Colonic mucosa (tissue), 4 donors: Measurements from ENCODE around the gene PLEKHM3. TPM values are rescaled to one million over a fixed set of nuclear protein-coding genes. Genes with fewer than 3 reads are reported as not detected.

Experiments
- DNase-seq: peaks from one replicate; pipeline ENCODE4 v3.0.0-alpha.2; 2020
- H3K27ac ChIP-seq: fragments of 200-600 bp; one replicate; pipeline ENCODE4 v1.8.0; 2021
- H3K27me3 ChIP-seq: fragments of 200-600 bp; one replicate; pipeline ENCODE4 v1.8.0; 2021
- H3K36me3 ChIP-seq: fragments of 200-600 bp; one replicate; pipeline ENCODE4 v1.8.0; 2021
- H3K4me1 ChIP-seq: fragments of 200-600 bp; one replicate; pipeline ENCODE4 v1.8.0; 2021; ENCODE audit warnings: mild to moderate bottlenecking
- H3K4me3 ChIP-seq: fragments of 200-600 bp; one replicate; pipeline ENCODE4 v1.8.0; 2021
- H3K9ac ChIP-seq, 2 donors: one replicate each; pipeline ENCODE4 v1.7.0; 2013; ENCODE audit warnings: control low read depth in 2 of 2, low read depth in 2 of 2, low read length in 2 of 2
- H3K9me3 ChIP-seq: fragments of 200-600 bp; one replicate; pipeline ENCODE4 v1.8.0; 2021
- intact Hi-C: fragments of 100-400 bp; cut with DNase I; formaldehyde crosslinking; loops from one replicate; pipeline ENCODE4 v1.14.1; 2022
- total RNA-seq, 2 donors: library from RNA; stranded (reverse); fragmentation: NEBNext Ultra II Directional in 1 of 2; extraction: Animal tissue kit (Norgen Biotek cat#: 25700) in 1 of 2; gene quantifications; one replicate each; pipeline ENCODE4 v1.2.1, GENCODE V29; 2021
- TF ChIP-seq, protein P1 (sequence below): fragments of 200-600 bp; IDR thresholded peaks from one replicate; pipeline ENCODE4 v1.8.0; 2022; ENCODE audit warnings: antibody characterized with exemption, mild to moderate bottlenecking
- donor health status: healthy.
- donor health status: DM: no; HTN: no; CAD: no.
- donor health status: DM: no; HTN: no; CAD: no.

PLEKHM3 gene
- total RNA-seq, 2 donors from 2014 or later, result 5.7 to 8.3 TPM

DNA sequence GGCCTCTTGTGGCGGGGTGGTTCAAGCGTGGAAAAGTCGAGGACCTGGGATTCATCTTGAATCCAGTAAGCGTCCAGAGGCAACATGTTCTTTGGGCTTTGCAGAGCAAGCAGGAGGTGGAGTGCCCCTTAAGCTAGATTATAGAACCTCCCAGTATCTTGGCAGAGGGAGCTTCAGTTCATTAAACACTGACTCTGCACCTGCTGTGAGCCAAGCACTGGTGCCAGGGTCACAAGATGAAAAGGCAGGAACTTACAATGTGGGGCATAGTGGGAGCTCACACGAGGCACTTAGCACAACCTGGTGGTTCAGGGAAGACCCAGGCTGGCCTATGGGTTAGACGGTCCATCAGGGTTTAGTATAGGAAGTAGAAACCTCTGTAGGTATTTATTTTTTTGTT lies 248.2 kb downstream of the PLEKHM3 start:
- no peak overlapping the region for H3K9ac ChIP-seq
- H3K27me3 ChIP-seq, result no peaks in the 10 kb centered on the region
- no peaks in the 10 kb centered on the region for H3K36me3 ChIP-seq
- TF ChIP-seq, protein P1, sequence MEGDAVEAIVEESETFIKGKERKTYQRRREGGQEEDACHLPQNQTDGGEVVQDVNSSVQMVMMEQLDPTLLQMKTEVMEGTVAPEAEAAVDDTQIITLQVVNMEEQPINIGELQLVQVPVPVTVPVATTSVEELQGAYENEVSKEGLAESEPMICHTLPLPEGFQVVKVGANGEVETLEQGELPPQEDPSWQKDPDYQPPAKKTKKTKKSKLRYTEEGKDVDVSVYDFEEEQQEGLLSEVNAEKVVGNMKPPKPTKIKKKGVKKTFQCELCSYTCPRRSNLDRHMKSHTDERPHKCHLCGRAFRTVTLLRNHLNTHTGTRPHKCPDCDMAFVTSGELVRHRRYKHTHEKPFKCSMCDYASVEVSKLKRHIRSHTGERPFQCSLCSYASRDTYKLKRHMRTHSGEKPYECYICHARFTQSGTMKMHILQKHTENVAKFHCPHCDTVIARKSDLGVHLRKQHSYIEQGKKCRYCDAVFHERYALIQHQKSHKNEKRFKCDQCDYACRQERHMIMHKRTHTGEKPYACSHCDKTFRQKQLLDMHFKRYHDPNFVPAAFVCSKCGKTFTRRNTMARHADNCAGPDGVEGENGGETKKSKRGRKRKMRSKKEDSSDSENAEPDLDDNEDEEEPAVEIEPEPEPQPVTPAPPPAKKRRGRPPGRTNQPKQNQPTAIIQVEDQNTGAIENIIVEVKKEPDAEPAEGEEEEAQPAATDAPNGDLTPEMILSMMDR, result no peak
- H3K4me3 ChIP-seq, result no peak overlapping the region
- no peak overlapping the region for H3K27ac ChIP-seq
- no peak for DNase-seq
- no peaks in the 10 kb centered on the region for H3K9me3 ChIP-seq
- H3K4me1 ChIP-seq, result no peaks in the 10 kb centered on the region
- intact Hi-C loops, result no loop called here

DNA sequence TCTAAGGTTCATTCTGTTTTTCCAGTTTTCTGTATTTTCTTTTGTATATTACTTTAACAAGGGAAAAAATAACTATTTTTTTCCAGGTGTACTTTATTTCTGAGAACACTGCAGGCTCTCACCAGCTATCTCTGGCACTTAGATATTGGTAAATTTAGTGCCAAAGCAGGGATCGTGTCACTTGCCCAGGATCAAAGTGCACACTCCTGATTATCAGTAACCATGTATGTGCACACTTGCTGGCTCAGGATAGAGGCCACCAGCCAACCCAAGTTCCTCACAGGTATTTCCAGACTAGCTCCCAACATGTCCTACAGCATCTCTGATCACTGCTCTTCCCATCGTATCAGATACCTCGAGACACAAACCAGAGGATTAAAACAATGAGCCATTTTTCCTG lies 249.9 kb downstream of the PLEKHM3 start:
- no peak overlapping the region for H3K27ac ChIP-seq
- DNase-seq, result no peak
- intact Hi-C loops, result no loop called here

DNA sequence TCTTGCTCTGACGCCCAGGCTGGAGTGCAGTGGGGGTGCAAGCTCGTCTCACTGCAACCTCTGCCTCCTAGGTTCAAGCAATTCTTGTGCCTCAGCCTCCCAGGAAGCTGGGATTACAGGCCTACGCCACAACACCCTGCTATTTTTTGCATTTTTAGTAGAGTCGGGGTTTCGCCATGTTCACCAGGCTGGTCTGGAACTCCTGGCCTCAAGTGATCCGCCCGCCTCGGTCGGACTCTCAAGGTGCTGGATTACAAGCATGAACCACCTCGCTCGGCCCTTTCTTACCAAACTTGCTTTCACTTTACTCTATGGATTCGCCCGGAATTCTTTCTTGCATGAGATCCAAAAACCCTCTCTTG lies 252.5 kb downstream of the PLEKHM3 start:
- Histone ChIP-seq H3K9ac (no peak overlapping the region), H3K4me3 (no peak overlapping the region), H3K27ac (no peak overlapping the region), H3K4me1 (no peaks in the 10 kb centered on the region), H3K36me3 (no peaks in the 10 kb centered on the region), H3K9me3 (no peaks in the 10 kb centered on the region), H3K27me3 (no peaks in the 10 kb centered on the region)
- intact Hi-C loops, result no loop called here
- TF ChIP-seq, protein P1, result no peak
- DNase-seq, result no peak

More for the DNA sequence above, 249.9 kb downstream of the PLEKHM3 start:
- Histone ChIP-seq H3K36me3 (no peaks in the 10 kb centered on the region), H3K9me3 (no peaks in the 10 kb centered on the region), H3K4me1 (no peaks in the 10 kb centered on the region), H3K9ac (no peak overlapping the region), H3K4me3 (no peak overlapping the region), H3K27me3 (no peaks in the 10 kb centered on the region)
- TF ChIP-seq, protein P1, result no peak

DNA sequence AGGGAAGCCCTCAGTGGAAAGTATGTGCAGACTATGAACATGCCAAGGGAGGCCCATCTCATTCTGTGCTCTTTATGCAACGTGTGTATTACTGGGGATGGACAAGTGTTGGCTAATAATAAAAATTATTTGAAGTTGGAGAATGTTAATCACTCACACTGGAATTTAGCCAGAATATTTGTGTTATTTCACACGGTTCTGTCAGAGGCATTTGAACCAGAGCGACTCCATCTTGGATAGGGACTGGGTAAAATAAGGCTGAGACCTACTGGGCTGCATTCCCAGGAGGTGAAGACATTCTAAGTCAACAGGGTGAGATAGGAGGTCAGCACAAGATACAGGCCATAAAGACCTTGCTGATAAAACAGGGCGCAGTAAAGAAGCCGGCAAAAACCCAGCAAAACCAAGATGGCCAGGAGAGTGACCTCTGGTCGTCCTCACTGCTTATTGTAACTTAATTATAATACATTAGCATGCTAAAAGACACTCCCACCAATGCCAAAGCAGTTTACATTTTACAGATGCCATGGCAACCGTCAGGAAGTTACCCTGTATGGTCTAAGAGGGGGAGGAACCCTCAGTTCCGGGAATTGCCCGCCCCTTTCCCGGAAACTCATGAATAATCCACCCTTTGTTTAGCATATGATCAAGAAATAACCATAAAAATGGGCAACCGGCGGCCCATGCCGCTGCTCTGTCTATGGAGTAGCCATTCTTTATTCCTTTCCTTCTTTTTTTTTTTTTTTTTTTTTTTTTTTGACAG lies 253.1 kb downstream of the PLEKHM3 start:
- H3K27ac ChIP-seq, result no peak overlapping the region
- TF ChIP-seq, protein P1, result no peak
- H3K9ac ChIP-seq, result no peak overlapping the region
- H3K27me3 ChIP-seq, result no peaks in the 10 kb centered on the region
- DNase-seq, result no peak
- H3K4me3 ChIP-seq, result no peak overlapping the region
- H3K36me3 ChIP-seq, result no peaks in the 10 kb centered on the region
- H3K9me3 ChIP-seq, result no peaks in the 10 kb centered on the region
- intact Hi-C loops, result no loop called here
- no peaks in the 10 kb centered on the region for H3K4me1 ChIP-seq

DNA sequence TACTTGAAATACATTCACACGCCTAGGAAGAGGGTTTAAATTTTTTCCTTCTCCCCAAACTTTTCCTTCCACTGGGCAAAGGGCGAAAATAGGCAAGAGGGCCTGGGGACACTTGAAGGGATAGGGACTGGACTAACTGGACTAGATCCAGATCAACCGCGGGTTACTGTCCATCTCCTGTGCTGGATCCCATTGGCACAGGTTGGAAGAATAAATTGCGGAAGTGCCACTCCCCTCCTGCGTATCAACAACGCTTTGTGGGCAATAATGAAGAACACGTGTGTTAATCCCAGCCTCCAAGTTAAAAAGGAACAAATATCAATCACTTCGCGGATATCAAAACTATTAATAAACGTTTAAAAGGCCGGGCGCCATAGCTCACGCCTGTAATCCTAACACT lies 253.9 kb downstream of the PLEKHM3 start:
- TF ChIP-seq, protein P1, result no peak
- peak; percentile 60 for DNase-seq
- H3K4me1 ChIP-seq, result no peaks in the 10 kb centered on the region
- peak overlapping the region; percentile 86 for H3K4me3 ChIP-seq
- no peaks in the 10 kb centered on the region for H3K9me3 ChIP-seq
- no peaks in the 10 kb centered on the region for H3K27me3 ChIP-seq
- H3K36me3 ChIP-seq, result no peaks in the 10 kb centered on the region
- H3K9ac ChIP-seq, result peak overlapping the region in 1 of 2 donors; percentile 81
- intact Hi-C loops, result no loop called here
- H3K27ac ChIP-seq, result peak overlapping the region; percentile 93

Other genes starting within 250 kb of the PLEKHM3 start
- not detected for gene CRYGD, start 99.0 kb upstream of the PLEKHM3 start, total RNA-seq
- gene CRYGC, start 104.3 kb upstream of the PLEKHM3 start, total RNA-seq, result not detected
- not detected for gene CRYGB, start 120.6 kb upstream of the PLEKHM3 start, total RNA-seq
- not detected for gene CRYGA, start 138.1 kb upstream of the PLEKHM3 start, total RNA-seq
- not detected for gene C2orf80, start 164.5 kb upstream of the PLEKHM3 start, total RNA-seq
- 100 to 1,000 TPM; 250 to 348 TPM for gene IDH1, start 229.5 kb upstream of the PLEKHM3 start, total RNA-seq
- gene PIKFYVE, start 240.7 kb upstream of the PLEKHM3 start, total RNA-seq, result 10 to 100 TPM; 14.6 to 18.2 TPM